ENCODE measurements around the gene ZNF827.

- TF ChIP-seq YY1 (IDR thresholded peaks at IDR 0.05; ENCODE audit: insufficient read depth, insufficient read length) (no peak), SUZ12 (IDR thresholded peaks at IDR 0.05; ENCODE audit: extremely low read depth, insufficient read depth, insufficient read length) (no peak)
These were observed 218.6 kb downstream of the ZNF827 start for GRCh38 chr4:145719752-145720624.

Data from NT2/D1 (cell line).